Measurements from ENCODE around the gene MED25. TPM values are rescaled to one million over a fixed set of nuclear protein-coding genes. Genes with fewer than 3 reads are reported as not detected.
A peak's percentile ranks its signal among the peaks of the same experiment; 100 is the strongest.

The MED25 gene
- total and polyA plus RNA-seq, 9 donors, result 30.3 to 89.9 (median 67.4) TPM

DNA sequence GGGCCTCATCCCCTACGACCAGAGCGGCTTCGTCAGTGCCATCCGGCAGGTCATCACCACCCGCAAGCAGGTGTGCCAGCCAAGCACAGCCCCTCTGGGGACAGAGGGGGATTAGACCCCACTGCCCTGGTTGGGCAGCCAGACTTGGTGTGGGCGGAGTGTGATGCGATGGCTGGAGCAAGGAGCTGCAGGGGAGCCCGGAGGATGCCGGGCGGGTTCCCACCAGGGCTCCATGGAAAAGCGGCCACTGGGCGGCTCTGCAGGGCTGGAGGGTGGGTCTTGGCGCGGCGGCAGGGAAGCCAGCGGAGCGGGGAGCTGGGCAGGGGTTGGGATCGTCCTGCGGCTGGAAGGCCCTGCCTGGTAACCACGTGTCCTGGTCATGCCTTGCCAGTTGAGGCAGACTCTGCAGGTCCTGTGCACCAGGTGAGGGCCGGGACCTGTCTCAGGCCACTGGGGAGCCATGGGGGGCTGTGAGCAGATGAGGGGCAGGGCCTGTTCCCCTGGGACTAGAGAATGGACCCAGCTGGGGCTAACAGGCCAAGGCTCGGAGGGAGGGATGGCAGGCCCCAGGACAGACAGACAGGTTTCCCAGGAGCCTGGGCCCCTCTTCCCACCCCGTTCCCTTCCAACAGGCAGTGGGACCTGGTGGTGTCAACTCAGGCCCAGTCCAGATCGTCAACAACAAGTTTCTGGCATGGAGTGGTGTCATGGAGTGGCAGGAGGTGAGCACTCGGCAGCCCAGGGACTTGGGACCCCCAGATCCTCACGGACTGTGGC, 39.2 kb downstream of the MED25 start:
- TF ChIP-seq CTCF (IDR thresholded peaks at IDR 0.05) (no peak), POLR2A (IDR thresholded peaks at IDR 0.05) (no peak), EP300 (IDR thresholded peaks at IDR 0.05) (no peak)
- Histone ChIP-seq H3K9me3 (no peaks in the 10 kb centered on the region), H3K27ac (no peak overlapping the region), H3K36me3 (no peaks in the 10 kb centered on the region), H3K4me1 (ENCODE audit: insufficient read depth) (peaks cover 6% of the 10 kb centered on the region), H3K4me3 (no peak overlapping the region), H3K27me3 (no peaks in the 10 kb centered on the region)
- WGBS, 3 donors, result 82 to 89% (median 84%) methylated on average over 25 to 26 of the region's 26 CpGs
- intact Hi-C loops (cut with DNase I), result loop anchor here in 1 of 4 donors (5.0 kb wide), 1 partner anchor 35 kb away; no protein-coding TSS in a partner anchor
- peak in 3 of 5 donors; percentile 11 to 45 (median 38) for DNase-seq

- intact Hi-C loops (cut with DNase I), result loop anchor here in 1 of 4 donors (5.0 kb wide), 1 partner anchor 35 kb away; no protein-coding TSS in a partner anchor
- Histone ChIP-seq H3K4me3 (no peak overlapping the region), H3K9me3 (no peaks in the 10 kb centered on the region), H3K36me3 (no peaks in the 10 kb centered on the region), H3K4me1 (ENCODE audit: insufficient read depth) (peaks cover 7% of the 10 kb centered on the region), H3K27ac (no peak overlapping the region), H3K27me3 (no peaks in the 10 kb centered on the region)
- WGBS, 3 donors, result 72 to 84% (median 74%) methylated on average over 5 of the region's 5 CpGs
- no peak for TF ChIP-seq POLR2A (IDR thresholded peaks at IDR 0.05)
- no peak for TF ChIP-seq CTCF (IDR thresholded peaks at IDR 0.05)
- no peak for TF ChIP-seq EP300 (IDR thresholded peaks at IDR 0.05)
- no peak for DNase-seq
Observed at GRCh38 chr19:49857838-49858087, 39.7 kb downstream of the MED25 start.

GRCh38 chr19:49858088-49858985, 40.2 kb downstream of the MED25 start:
- TF ChIP-seq POLR2A (IDR thresholded peaks at IDR 0.05) (no peak), EP300 (IDR thresholded peaks at IDR 0.05) (no peak), CTCF (IDR thresholded peaks at IDR 0.05) (no peak)
- no peak overlapping the region for H3K27ac ChIP-seq
- peak in 3 of 5 donors; percentile 33 to 55 (median 43) for DNase-seq
- H3K27me3 ChIP-seq, result no peaks in the 10 kb centered on the region
- intact Hi-C loops (cut with DNase I), result loop anchor here in 1 of 4 donors (5.0 kb wide), 1 partner anchor 36 kb away; no protein-coding TSS in a partner anchor
- no peaks in the 10 kb centered on the region for H3K36me3 ChIP-seq
- WGBS, 3 donors, result 69 to 79% (median 72%) methylated on average over 37 of the region's 37 CpGs
- peaks cover 7% of the 10 kb centered on the region for H3K4me1 ChIP-seq (ENCODE audit: insufficient read depth)
- no peaks in the 10 kb centered on the region for H3K9me3 ChIP-seq
- H3K4me3 ChIP-seq, result no peak overlapping the region

DNA sequence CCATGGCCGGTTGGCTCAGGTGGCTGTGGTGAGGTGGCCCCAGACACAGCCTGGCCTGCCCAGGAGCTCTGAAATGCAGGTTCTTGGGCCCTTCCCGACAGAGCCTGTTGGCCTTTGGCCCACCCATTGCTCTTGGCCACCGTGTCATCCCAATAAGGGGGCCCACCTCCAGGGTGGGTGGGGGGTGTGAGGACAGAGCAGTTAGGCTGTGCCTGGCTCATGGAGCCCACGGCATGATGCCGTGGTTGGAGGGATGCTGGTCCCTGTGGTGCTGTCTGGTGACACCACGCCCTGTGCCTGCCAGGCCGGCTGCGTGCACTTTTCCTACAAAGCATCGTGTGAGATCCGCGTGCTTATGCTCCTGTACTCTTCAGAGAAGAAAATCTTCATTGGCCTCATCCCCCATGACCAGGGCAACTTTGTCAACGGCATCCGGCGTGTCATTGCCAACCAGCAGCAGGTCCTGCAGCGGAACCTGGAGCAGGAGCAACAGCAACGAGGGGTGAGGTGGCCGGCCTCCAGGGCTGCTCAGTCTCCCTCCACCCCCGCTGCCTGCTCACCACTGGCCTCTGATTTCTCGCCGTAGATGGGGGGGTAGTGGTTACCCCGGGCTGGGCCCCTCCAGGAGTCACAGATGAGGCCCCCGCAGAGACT, 41.7 kb downstream of the MED25 start:
- Histone ChIP-seq H3K4me3 (no peak overlapping the region), H3K36me3 (no peaks in the 10 kb centered on the region), H3K27ac (peak overlapping the region in 1 of 2 donors; percentile 65), H3K4me1 (ENCODE audit: insufficient read depth) (peaks cover 7% of the 10 kb centered on the region), H3K9me3 (no peaks in the 10 kb centered on the region), H3K27me3 (no peaks in the 10 kb centered on the region)
- TF ChIP-seq POLR2A (IDR thresholded peaks at IDR 0.05) (no peak), EP300 (IDR thresholded peaks at IDR 0.05) (no peak), CTCF (IDR thresholded peaks at IDR 0.05) (no peak)
- intact Hi-C loops (cut with DNase I), result loop anchor here in 2 of 4 donors (5.0 kb wide), 2 partner anchors 38 to 53 kb away; no protein-coding TSS in a partner anchor
- 62 to 71% (median 66%) methylated on average over 22 of the region's 22 CpGs for WGBS, 3 donors
- peak in 3 of 5 donors; percentile 41 to 60 (median 47) for DNase-seq
